ACHN (cell line): ENCODE results near the gene C4orf50.

Experiments
- DNase-seq: peaks from one replicate; pipeline ENCODE4 v3.0.0-alpha.2; 2015
- in situ Hi-C: cut with HindIII; loops from 2 replicates; pipeline ENCODE4 v1.10.0; 2017; ENCODE audit warnings: low sequenced_read_pairs, low pct_ligation_motif_present, low pct_unique_long_range_greater_than_20kb

Gene C4orf50

GRCh38 chr4:6046526-6047129, 28.4 kb upstream of the C4orf50 start:
- no peak for DNase-seq
- in situ Hi-C loops: no loop called here

- in situ Hi-C loops: no loop called here
- DNase-seq: no peak
Observed at GRCh38 chr4:6044805-6045204, 26.6 kb upstream of the C4orf50 start.

GRCh38 chr4:6044276-6044675, 26.0 kb upstream of the C4orf50 start:
- DNase-seq: no peak
- in situ Hi-C loops: no loop called here

GRCh38 chr4:6043843-6044242, 25.6 kb upstream of the C4orf50 start:
- in situ Hi-C loops: no loop called here
- no peak for DNase-seq

- DNase-seq: no peak
- in situ Hi-C loops: no loop called here
Observed at GRCh38 chr4:6043188-6043587, 25.0 kb upstream of the C4orf50 start.

GRCh38 chr4:6042293-6043063, 24.2 kb upstream of the C4orf50 start:
- no peak for DNase-seq
- in situ Hi-C loops: no loop called here

GRCh38 chr4:6041800-6042199, 23.6 kb upstream of the C4orf50 start:
- in situ Hi-C loops: no loop called here
- no peak for DNase-seq

GRCh38 chr4:6038711-6039110, 20.5 kb upstream of the C4orf50 start:
- in situ Hi-C loops: no loop called here
- DNase-seq: no peak

- in situ Hi-C loops: no loop called here
- DNase-seq: no peak
Observed at GRCh38 chr4:6035786-6036185, 17.6 kb upstream of the C4orf50 start.

GRCh38 chr4:6033381-6033780, 15.2 kb upstream of the C4orf50 start:
- in situ Hi-C loops: no loop called here
- DNase-seq: no peak

- DNase-seq: peak; percentile 14
- in situ Hi-C loops: no loop called here
Observed at GRCh38 chr4:6032249-6033244, 14.3 kb upstream of the C4orf50 start.

- no peak for DNase-seq
- in situ Hi-C loops: no loop called here
Observed at GRCh38 chr4:6031846-6032245, 13.6 kb upstream of the C4orf50 start.

GRCh38 chr4:6030679-6031078, 12.4 kb upstream of the C4orf50 start:
- DNase-seq: no peak
- in situ Hi-C loops: no loop called here

GRCh38 chr4:6029254-6029653, 11.0 kb upstream of the C4orf50 start:
- in situ Hi-C loops: no loop called here

GRCh38 chr4:6028168-6028567, 9.9 kb upstream of the C4orf50 start:
- in situ Hi-C loops: no loop called here
- no peak for DNase-seq

More at GRCh38 chr4:6029254-6029653, 11.0 kb upstream of the C4orf50 start:
- DNase-seq: no peak

- in situ Hi-C loops: no loop called here
- no peak for DNase-seq
Observed at GRCh38 chr4:6027392-6027791, 9.2 kb upstream of the C4orf50 start.

GRCh38 chr4:6024313-6024960, 6.2 kb upstream of the C4orf50 start:
- in situ Hi-C loops: no loop called here
- DNase-seq: no peak

- no peak for DNase-seq
- in situ Hi-C loops: no loop called here
Observed at GRCh38 chr4:6023731-6024130, 5.5 kb upstream of the C4orf50 start.
